Hepatocyte (in vitro differentiated cells): Measurements from ENCODE around the gene TRMT2A.

Experiments
- EZH2 ChIP-seq: fragments of 200-600 bp; sonication (generic); IDR thresholded peaks from 2 replicates; pipeline ENCODE4 v1.6.1; 2016; ENCODE audit warnings: antibody characterized with exemption, mild to moderate bottlenecking, borderline replicate concordance
- TF ChIP-seq, protein P1 (sequence below): fragments of 200-600 bp; sonication (generic); IDR thresholded peaks from 2 replicates; pipeline ENCODE4 v1.5.1; 2016; ENCODE audit warnings: antibody characterized with exemption, mild to moderate bottlenecking; ENCODE audit not compliant: poor library complexity

DNA sequence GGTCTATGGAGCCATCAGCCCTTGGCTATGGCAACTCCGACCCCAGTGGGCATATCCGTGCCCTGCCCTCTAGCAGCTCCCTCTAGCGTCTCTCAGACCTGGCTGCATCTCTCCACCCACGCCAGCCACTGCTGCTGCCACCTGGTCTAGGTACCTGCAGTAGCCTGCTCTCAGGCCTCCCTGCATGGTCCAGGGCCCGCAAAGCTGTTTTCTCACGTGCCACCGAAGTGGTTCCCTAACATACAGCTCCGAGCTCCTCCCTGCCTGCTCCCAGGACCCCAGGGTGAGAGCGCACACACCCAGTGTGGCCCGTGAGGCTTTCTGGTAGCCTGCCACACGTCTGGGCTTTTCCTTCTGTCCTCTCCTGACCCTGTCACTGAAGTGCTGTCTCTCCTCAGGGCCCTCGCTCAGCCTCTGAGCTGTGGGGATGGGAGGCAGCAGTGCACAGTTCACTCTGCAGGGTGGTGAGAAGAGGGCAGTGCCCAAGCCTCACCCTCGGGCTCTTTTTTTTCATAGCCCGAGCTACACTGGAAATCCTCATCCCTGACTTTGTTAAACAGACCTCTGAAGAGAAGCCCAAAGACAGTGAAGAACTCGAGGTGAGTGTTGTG, 22.7 kb downstream of the TRMT2A start:
- TF ChIP-seq, protein P1, sequence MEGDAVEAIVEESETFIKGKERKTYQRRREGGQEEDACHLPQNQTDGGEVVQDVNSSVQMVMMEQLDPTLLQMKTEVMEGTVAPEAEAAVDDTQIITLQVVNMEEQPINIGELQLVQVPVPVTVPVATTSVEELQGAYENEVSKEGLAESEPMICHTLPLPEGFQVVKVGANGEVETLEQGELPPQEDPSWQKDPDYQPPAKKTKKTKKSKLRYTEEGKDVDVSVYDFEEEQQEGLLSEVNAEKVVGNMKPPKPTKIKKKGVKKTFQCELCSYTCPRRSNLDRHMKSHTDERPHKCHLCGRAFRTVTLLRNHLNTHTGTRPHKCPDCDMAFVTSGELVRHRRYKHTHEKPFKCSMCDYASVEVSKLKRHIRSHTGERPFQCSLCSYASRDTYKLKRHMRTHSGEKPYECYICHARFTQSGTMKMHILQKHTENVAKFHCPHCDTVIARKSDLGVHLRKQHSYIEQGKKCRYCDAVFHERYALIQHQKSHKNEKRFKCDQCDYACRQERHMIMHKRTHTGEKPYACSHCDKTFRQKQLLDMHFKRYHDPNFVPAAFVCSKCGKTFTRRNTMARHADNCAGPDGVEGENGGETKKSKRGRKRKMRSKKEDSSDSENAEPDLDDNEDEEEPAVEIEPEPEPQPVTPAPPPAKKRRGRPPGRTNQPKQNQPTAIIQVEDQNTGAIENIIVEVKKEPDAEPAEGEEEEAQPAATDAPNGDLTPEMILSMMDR, result no peak
- no peak for TF ChIP-seq EZH2
